ENCODE results near the gene NHS.

DNA sequence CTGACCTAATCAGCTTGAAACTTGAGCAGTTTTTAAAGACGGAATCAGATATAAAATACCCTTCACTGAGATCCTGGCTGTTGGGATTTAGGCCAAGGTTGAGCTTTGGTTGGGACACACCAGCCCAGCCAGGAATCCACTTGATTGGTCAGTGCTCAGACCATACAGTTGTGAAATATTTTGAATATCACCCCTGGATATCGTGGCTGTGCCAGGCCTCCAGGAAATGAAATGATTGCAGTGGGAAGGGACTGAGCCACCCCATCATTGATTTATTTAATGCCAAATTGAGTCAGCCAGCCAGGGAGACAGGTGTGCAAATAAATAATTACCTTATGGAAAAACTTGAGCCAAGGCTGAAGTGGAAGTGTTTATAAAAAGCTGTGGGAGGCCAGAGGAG is 233.9 kb downstream of the NHS start:
- TF ChIP-seq, protein P1, sequence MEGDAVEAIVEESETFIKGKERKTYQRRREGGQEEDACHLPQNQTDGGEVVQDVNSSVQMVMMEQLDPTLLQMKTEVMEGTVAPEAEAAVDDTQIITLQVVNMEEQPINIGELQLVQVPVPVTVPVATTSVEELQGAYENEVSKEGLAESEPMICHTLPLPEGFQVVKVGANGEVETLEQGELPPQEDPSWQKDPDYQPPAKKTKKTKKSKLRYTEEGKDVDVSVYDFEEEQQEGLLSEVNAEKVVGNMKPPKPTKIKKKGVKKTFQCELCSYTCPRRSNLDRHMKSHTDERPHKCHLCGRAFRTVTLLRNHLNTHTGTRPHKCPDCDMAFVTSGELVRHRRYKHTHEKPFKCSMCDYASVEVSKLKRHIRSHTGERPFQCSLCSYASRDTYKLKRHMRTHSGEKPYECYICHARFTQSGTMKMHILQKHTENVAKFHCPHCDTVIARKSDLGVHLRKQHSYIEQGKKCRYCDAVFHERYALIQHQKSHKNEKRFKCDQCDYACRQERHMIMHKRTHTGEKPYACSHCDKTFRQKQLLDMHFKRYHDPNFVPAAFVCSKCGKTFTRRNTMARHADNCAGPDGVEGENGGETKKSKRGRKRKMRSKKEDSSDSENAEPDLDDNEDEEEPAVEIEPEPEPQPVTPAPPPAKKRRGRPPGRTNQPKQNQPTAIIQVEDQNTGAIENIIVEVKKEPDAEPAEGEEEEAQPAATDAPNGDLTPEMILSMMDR (IDR thresholded peaks at IDR 0.05): no peak
- TF ChIP-seq POLR2A (IDR thresholded peaks at IDR 0.05) (no peak), POLR2AphosphoS5 (IDR thresholded peaks at IDR 0.05; ENCODE audit: insufficient read depth in 1 of 2, low read depth in 1 of 2) (no peak)

All from vagina (tissue), 2 donors.